Uterus (tissue), 2 donors: ENCODE results near the gene SBF2.

Experiments used
- CTCF ChIP-seq, 4 experiments: fragments of 200-600 bp in 2 of 4; fragments of 450-650 bp in 2 of 4; sonication (generic) in 2 of 4; IDR thresholded peaks; one replicate each; pipeline ENCODE4 v1.5.1; 2016 to 2019; ENCODE audit warnings: antibody characterized with exemption in 4 of 4, mild to moderate bottlenecking in 2 of 4, moderate library complexity in 1 of 4
- POLR2A ChIP-seq, 2 donors: fragments of 450-650 bp; IDR thresholded peaks; one replicate each; pipeline ENCODE4 v1.6.1; 2016; ENCODE audit warnings: antibody characterized with exemption in 2 of 2, mild to moderate bottlenecking in 1 of 2, moderate library complexity in 1 of 2

DNA sequence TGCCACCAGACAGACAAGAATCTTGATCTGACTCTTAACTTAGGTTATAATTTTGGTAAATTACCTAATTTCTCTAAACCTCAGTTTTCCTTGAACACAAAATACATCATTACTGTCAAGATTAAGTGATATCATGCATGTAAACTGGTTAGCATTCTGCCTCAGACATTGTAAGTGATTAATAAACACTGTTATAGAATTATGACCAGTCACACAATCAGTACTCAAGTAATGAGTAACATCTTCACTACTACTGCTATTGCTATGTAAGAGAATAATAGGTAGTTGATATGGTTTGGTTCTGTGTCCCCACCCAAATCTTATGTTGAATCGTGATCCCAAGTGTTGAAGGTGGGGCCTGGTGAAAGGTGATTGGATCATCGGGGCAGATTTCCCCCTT, 218.9 kb downstream of the SBF2 start:
- no peak for TF ChIP-seq CTCF (IDR thresholded peaks at IDR 0.05)
- TF ChIP-seq POLR2A (IDR thresholded peaks at IDR 0.05) = no peak
